ENCODE measurements around the gene EXOC2.

- TF ChIP-seq CTCF (conservative IDR thresholded peaks at IDR 0.05) (peak; percentile 66), ZFX (IDR thresholded peaks at IDR 0.05) (no peak)
These were observed 113.6 kb downstream of the EXOC2 start for GRCh38 chr6:579339-579738.

Data from C4-2B (cell line).